ENCODE results near the gene SBF2. TPM values are rescaled to one million over a fixed set of nuclear protein-coding genes. Genes with fewer than 3 reads are reported as not detected.

The SBF2 gene
- total RNA-seq, 1 experiment from 2014 or later = 30.2 TPM

GRCh38 chr11:10095412-10096208 lies 198.4 kb downstream of the SBF2 start:
- Histone ChIP-seq H3K79me2 (ENCODE audit: insufficient read depth, low read length) (no peaks in the 10 kb centered on the region), H3K9me3 (ENCODE audit: control insufficient read depth, low read depth, low read length) (peaks cover 7% of the 10 kb centered on the region), H2BK15ac (ENCODE audit: low read depth, low read length) (no peak overlapping the region), H4K5ac (ENCODE audit: insufficient read length, low read depth, low read length) (no peak overlapping the region), H2AFZ (ENCODE audit: low read length) (no peak overlapping the region), H3K23ac (ENCODE audit: insufficient read length, low read depth, low read length) (no peak overlapping the region), H3K23me2 (ENCODE audit: insufficient read length, low read depth, low read length, poor library complexity, severe bottlenecking) (no peaks in the 10 kb centered on the region), H2BK120ac (ENCODE audit: low read depth, low read length, poor library complexity, severe bottlenecking) (no peak overlapping the region), H3K4me1 (ENCODE audit: insufficient read depth, low read length) (no peaks in the 10 kb centered on the region), H2BK5ac (ENCODE audit: insufficient read length, low read length) (no peak overlapping the region), H3K9ac (ENCODE audit: extremely low read depth, insufficient read length, low read length) (no peak overlapping the region), H4K8ac (replicated peaks; ENCODE audit: insufficient read length, low read depth, low read length) (no peak overlapping the region), H3K4me2 (ENCODE audit: insufficient read depth, insufficient read length, low read length) (no peak overlapping the region), H3K56ac (ENCODE audit: insufficient read length, low read depth, low read length) (no peak overlapping the region), H4K20me1 (ENCODE audit: control insufficient read depth, insufficient read depth, insufficient read length) (no peaks in the 10 kb centered on the region), H4K91ac (ENCODE audit: insufficient read length, low read depth, low read length) (no peak overlapping the region), H3K79me1 (ENCODE audit: insufficient read depth, low read depth, low read length, poor library complexity, severe bottlenecking) (no peaks in the 10 kb centered on the region), H3K18ac (ENCODE audit: insufficient read length, low read depth, low read length) (no peak overlapping the region), H3T11ph (ENCODE audit: low read length) (no peak overlapping the region), H3K4ac (ENCODE audit: low read depth, low read length) (no peak overlapping the region), H3K27ac (ENCODE audit: insufficient read length, low read depth, low read length) (no peak overlapping the region), H2AK5ac (ENCODE audit: insufficient read length, low read length) (no peak overlapping the region), H3K14ac (ENCODE audit: insufficient read depth, low read length) (no peak overlapping the region), H2BK12ac (ENCODE audit: insufficient read length, low read depth, low read length) (no peak overlapping the region), H3K27me3 (ENCODE audit: insufficient read depth, low read length) (no peaks in the 10 kb centered on the region), H2BK20ac (ENCODE audit: low read depth, low read length, poor library complexity, severe bottlenecking) (no peak overlapping the region)
- H3K27ac Mint-ChIP-seq = peak overlapping the region in 1 of 3 experiments; percentile 84; a peak in 1 of 7 replicates
- DNase-seq = no peak
- no peak for TF ChIP-seq CTCF (conservative IDR thresholded peaks at IDR 0.05)
- no CpG with 5 or more reads among the region's 4 CpGs for WGBS (ENCODE audit: extremely low coverage, insufficient read length, low lambda C conversion rate)
- H3K36me3 Mint-ChIP-seq (ENCODE audit: insufficient read depth in 1 of 3, low read depth in 3 of 3) = peaks cover 13 to 24% (median 20%) of the 10 kb centered on the region in 3 experiments
- H3K9me3 Mint-ChIP-seq = peaks cover 19 to 21% of the 10 kb centered on the region in 2 experiments
- H3K4me1 Mint-ChIP-seq = peaks cover 0 to 10% of the 10 kb centered on the region in 2 experiments; a peak in 2 of 4 replicates
- H3K27me3 Mint-ChIP-seq (ENCODE audit: low read depth) = no peaks in the 10 kb centered on the region
- H3K4me3 Mint-ChIP-seq = no peak overlapping the region

Measured in H9 (cell line).